ENCODE measurements around the gene FBXO30. TPM values are rescaled to one million over a fixed set of nuclear protein-coding genes. Genes with fewer than 3 reads are reported as not detected.

FBXO30 gene
- total RNA-seq, 2 experiments from 2014 or later = 5.3 to 11.7 TPM

DNA sequence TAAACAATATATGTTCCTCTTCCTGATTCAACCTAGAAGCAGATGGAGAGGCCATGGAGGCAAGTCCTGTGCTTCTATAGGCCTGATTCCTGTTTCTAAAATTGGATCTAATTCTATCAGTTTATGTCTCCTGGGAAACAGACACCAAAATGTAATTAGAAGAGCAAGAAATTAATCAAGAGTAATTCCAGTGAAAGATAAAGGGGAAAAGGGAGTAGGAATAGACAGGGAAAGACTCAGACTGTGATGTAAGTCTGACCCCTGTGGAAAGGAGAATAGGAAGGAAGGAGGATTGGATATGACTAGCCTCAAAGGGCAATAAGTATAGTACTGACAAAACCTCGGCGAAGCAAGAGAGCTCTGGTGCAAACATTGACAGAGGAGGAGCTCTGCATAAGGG, 33.9 kb upstream of the FBXO30 start:
- BruUV-seq (replicated peaks) = no TSS peak
- CTCF ChIA-PET (ENCODE audit: unreplicated experiment) = no interaction called here
- no peak for DNase-seq (ENCODE audit: low spot score)
- Histone ChIP-seq H2AFZ (ENCODE audit: low read length) (no peak overlapping the region), H3K79me2 (ENCODE audit: insufficient read depth, low read depth, low read length) (no peaks in the 10 kb centered on the region), H3K4me1 (ENCODE audit: insufficient read depth, low read length, poor library complexity, severe bottlenecking) (peaks cover 10% of the 10 kb centered on the region), H3K9me3 (ENCODE audit: low read length) (no peaks in the 10 kb centered on the region), H3K9me2 (ENCODE audit: insufficient read depth, low read length) (no peaks in the 10 kb centered on the region), H3K4me3 (ENCODE audit: low read depth, low read length, poor library complexity, severe bottlenecking) (no peak overlapping the region), H3K36me3 (ENCODE audit: insufficient read depth, low read length) (no peaks in the 10 kb centered on the region), H3K27ac (ENCODE audit: low read depth, low read length, poor library complexity, severe bottlenecking) (no peak overlapping the region), H3K4me2 (ENCODE audit: low read length) (no peak overlapping the region), H4K20me1 (ENCODE audit: insufficient read depth, low read length) (no peaks in the 10 kb centered on the region)
- POLR2A ChIA-PET = interaction anchor here (1.1 to 1.4 kb wide), 2 partner anchors 23 to 37 kb away, joined by 5 to 6 read pairs; no protein-coding TSS in a partner anchor
- no peak for TF ChIP-seq EZH2phosphoT487 (IDR thresholded peaks at IDR 0.05; ENCODE audit: borderline replicate concordance, low read depth, low read length)
- intact Hi-C loops (cut with micrococcal nuclease; ENCODE audit: unreplicated experiment) = no loop called here

GRCh38 chr6:145845557-145845956, 31.0 kb upstream of the FBXO30 start:
- H3K36me3 ChIP-seq (ENCODE audit: insufficient read depth, low read length) = no peaks in the 10 kb centered on the region
- POLR2A ChIA-PET = interaction anchor here (0.7 to 1.0 kb wide), 2 partner anchors 16 to 21 kb away, joined by 4 to 5 read pairs; no protein-coding TSS in a partner anchor
- no peak overlapping the region for H3K27ac ChIP-seq (ENCODE audit: low read depth, low read length, poor library complexity, severe bottlenecking)
- TF ChIP-seq EZH2phosphoT487 (IDR thresholded peaks at IDR 0.05; ENCODE audit: borderline replicate concordance, low read depth, low read length) = no peak
- TF ChIP-seq CTCF (conservative IDR thresholded peaks at IDR 0.05; ENCODE audit: low read length) = no peak
- intact Hi-C loops (cut with micrococcal nuclease; ENCODE audit: unreplicated experiment) = no loop called here
- no peak for DNase-seq (ENCODE audit: low spot score)
- H3K79me2 ChIP-seq (ENCODE audit: insufficient read depth, low read depth, low read length) = no peaks in the 10 kb centered on the region
- H3K9me2 ChIP-seq (ENCODE audit: insufficient read depth, low read length) = no peaks in the 10 kb centered on the region
- H3K4me2 ChIP-seq (ENCODE audit: low read length) = no peak overlapping the region
- H3K9me3 ChIP-seq (ENCODE audit: low read length) = no peaks in the 10 kb centered on the region
- no TSS peak for BruUV-seq (replicated peaks)
- no peak overlapping the region for H2AFZ ChIP-seq (ENCODE audit: low read length)
- H3K4me3 ChIP-seq (ENCODE audit: low read depth, low read length, poor library complexity, severe bottlenecking) = no peak overlapping the region
- no peaks in the 10 kb centered on the region for H4K20me1 ChIP-seq (ENCODE audit: insufficient read depth, low read length)
- H3K4me1 ChIP-seq (ENCODE audit: insufficient read depth, low read length, poor library complexity, severe bottlenecking) = peaks cover 8% of the 10 kb centered on the region
- CTCF ChIA-PET (ENCODE audit: unreplicated experiment) = no interaction called here

DNA sequence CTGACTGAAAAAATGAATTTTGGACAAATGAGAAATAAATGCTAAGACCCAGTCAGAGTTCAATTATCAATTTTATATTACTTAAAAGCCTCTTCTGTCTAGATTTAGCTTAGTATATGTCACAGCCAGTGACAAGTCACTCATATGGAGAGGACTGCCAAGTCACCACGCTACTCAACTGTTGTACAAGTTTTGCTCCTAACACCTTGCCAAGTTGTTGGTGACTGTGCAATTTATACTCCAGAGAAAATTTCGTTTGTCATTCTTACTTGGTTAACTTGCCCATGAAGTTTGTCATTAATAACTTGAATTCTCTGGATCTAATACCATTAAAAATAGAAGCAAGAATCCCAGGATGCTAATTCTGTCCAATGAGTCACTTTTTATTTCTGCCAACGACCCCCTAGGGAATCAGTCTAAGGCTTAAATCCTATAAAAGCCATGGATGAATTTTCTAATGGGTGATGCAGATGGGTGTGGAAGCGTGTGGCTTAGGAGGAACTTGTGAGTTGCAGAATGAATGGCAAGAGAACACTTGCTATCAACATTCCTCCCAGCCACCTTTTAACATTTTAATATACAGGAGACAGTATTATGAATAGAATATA, 30.4 kb upstream of the FBXO30 start:
- Histone ChIP-seq H2AFZ (ENCODE audit: low read length) (no peak overlapping the region), H3K4me1 (ENCODE audit: insufficient read depth, low read length, poor library complexity, severe bottlenecking) (peaks cover 3% of the 10 kb centered on the region), H4K20me1 (ENCODE audit: insufficient read depth, low read length) (no peaks in the 10 kb centered on the region), H3K9me2 (ENCODE audit: insufficient read depth, low read length) (no peaks in the 10 kb centered on the region), H3K36me3 (ENCODE audit: insufficient read depth, low read length) (no peaks in the 10 kb centered on the region), H3K9me3 (ENCODE audit: low read length) (no peaks in the 10 kb centered on the region), H3K27ac (ENCODE audit: low read depth, low read length, poor library complexity, severe bottlenecking) (no peak overlapping the region), H3K4me2 (ENCODE audit: low read length) (no peak overlapping the region), H3K79me2 (ENCODE audit: insufficient read depth, low read depth, low read length) (no peaks in the 10 kb centered on the region), H3K4me3 (ENCODE audit: low read depth, low read length, poor library complexity, severe bottlenecking) (no peak overlapping the region)
- ChIA-PET CTCF (ENCODE audit: unreplicated experiment) (no interaction called here), POLR2A (interaction anchor here (0.7 kb wide), 1 partner anchor 15 kb away, joined by 5 read pairs; no protein-coding TSS in a partner anchor)
- DNase-seq (ENCODE audit: low spot score) = no peak
- intact Hi-C loops (cut with micrococcal nuclease; ENCODE audit: unreplicated experiment) = no loop called here
- BruUV-seq (replicated peaks) = no TSS peak
- TF ChIP-seq EZH2phosphoT487 (IDR thresholded peaks at IDR 0.05; ENCODE audit: borderline replicate concordance, low read depth, low read length) (no peak), CTCF (conservative IDR thresholded peaks at IDR 0.05; ENCODE audit: low read length) (no peak)

All from OCI-LY7 (cell line).